ENCODE measurements around the gene TRIOBP. TPM values are rescaled to one million over a fixed set of nuclear protein-coding genes. Genes with fewer than 3 reads are reported as not detected.

The TRIOBP gene
- total RNA-seq, 1 experiment from 2014 or later, result 170 TPM

- no peak overlapping the region for H2AFZ ChIP-seq
- no peaks in the 10 kb centered on the region for H3K9me2 ChIP-seq (ENCODE audit: insufficient read depth)
- peaks cover 14% of the 10 kb centered on the region; the same call in 1 of the 2 replicates for H3F3A ChIP-seq (ENCODE audit: insufficient read depth, low read depth)
- no peaks in the 10 kb centered on the region for H3K36me3 ChIP-seq (ENCODE audit: low read depth)
- CTCF ChIA-PET, result no interaction called here
- BruUV-seq (replicated peaks), result no TSS peak
- POLR2A ChIA-PET (ENCODE audit: unreplicated experiment), result no interaction called here
- intact Hi-C loops (cut with micrococcal nuclease; ENCODE audit: unreplicated experiment), result loop anchor here (5.0 kb wide), 1 partner anchor 168 kb away; no protein-coding TSS in a partner anchor
- H4K20me1 ChIP-seq (ENCODE audit: insufficient read depth), result no peaks in the 10 kb centered on the region
- DNase-seq, result no peak
- no peaks in the 10 kb centered on the region for H3K9me3 ChIP-seq (ENCODE audit: insufficient read depth, low read depth)
- H3K4me1 ChIP-seq (replicated peaks; ENCODE audit: insufficient read depth), result peaks cover 27% of the 10 kb centered on the region
- no peaks in the 10 kb centered on the region for H3K27me3 ChIP-seq (ENCODE audit: insufficient read depth, low read depth)
- no peak overlapping the region for H3K4me3 ChIP-seq
- H3K4me2 ChIP-seq, result no peak overlapping the region
- no peaks in the 10 kb centered on the region for H3K79me2 ChIP-seq (ENCODE audit: low read depth)
- H3K27ac ChIP-seq, result no peak overlapping the region
- TF ChIP-seq CTCF (conservative IDR thresholded peaks at IDR 0.05) (no peak), EZH2 (IDR thresholded peaks at IDR 0.05; ENCODE audit: low read depth) (no peak)
Observed at GRCh38 chr22:37790234-37790633, 93.4 kb downstream of the TRIOBP start.

GRCh38 chr22:37792494-37792893, 95.6 kb downstream of the TRIOBP start:
- Histone ChIP-seq H3K36me3 (ENCODE audit: low read depth) (no peaks in the 10 kb centered on the region), H3K79me2 (ENCODE audit: low read depth) (no peaks in the 10 kb centered on the region), H2AFZ (no peak overlapping the region), H3K4me2 (no peak overlapping the region), H3K4me3 (no peak overlapping the region), H3K27ac (no peak overlapping the region), H3K4me1 (replicated peaks; ENCODE audit: insufficient read depth) (peaks cover 21% of the 10 kb centered on the region), H3K27me3 (ENCODE audit: insufficient read depth, low read depth) (no peaks in the 10 kb centered on the region), H4K20me1 (ENCODE audit: insufficient read depth) (no peaks in the 10 kb centered on the region), H3K9me2 (ENCODE audit: insufficient read depth) (no peaks in the 10 kb centered on the region), H3K9me3 (ENCODE audit: insufficient read depth, low read depth) (no peaks in the 10 kb centered on the region), H3F3A (ENCODE audit: insufficient read depth, low read depth) (peaks cover 18% of the 10 kb centered on the region; the same call in 1 of the 2 replicates)
- no TSS peak for BruUV-seq (replicated peaks)
- ChIA-PET POLR2A (ENCODE audit: unreplicated experiment) (interaction anchor here (0.6 kb wide), 1 partner anchor 40 kb away, joined by 5 read pairs; no protein-coding TSS in a partner anchor), CTCF (interaction anchor here (0.6 to 1.1 kb wide), 6 partner anchors 111 to 413 kb away, joined by 4 to 9 read pairs (median 6); no protein-coding TSS in a partner anchor)
- TF ChIP-seq CTCF (conservative IDR thresholded peaks at IDR 0.05) (no peak), EZH2 (IDR thresholded peaks at IDR 0.05; ENCODE audit: low read depth) (no peak)
- intact Hi-C loops (cut with micrococcal nuclease; ENCODE audit: unreplicated experiment), result loop anchor here (5.0 kb wide), 1 partner anchor 170 kb away; no protein-coding TSS in a partner anchor
- peak in 1 of 2 experiments; percentile 55 for DNase-seq

- no peaks in the 10 kb centered on the region for H4K20me1 ChIP-seq (ENCODE audit: insufficient read depth)
- peaks cover 18% of the 10 kb centered on the region; the same call in 1 of the 2 replicates for H3F3A ChIP-seq (ENCODE audit: insufficient read depth, low read depth)
- TF ChIP-seq CTCF (conservative IDR thresholded peaks at IDR 0.05) (no peak), EZH2 (IDR thresholded peaks at IDR 0.05; ENCODE audit: low read depth) (no peak)
- no peak overlapping the region for H3K27ac ChIP-seq
- no peak overlapping the region for H3K4me3 ChIP-seq
- peak overlapping the region; percentile 38 for H3K4me2 ChIP-seq
- DNase-seq, result no peak
- no peaks in the 10 kb centered on the region for H3K9me2 ChIP-seq (ENCODE audit: insufficient read depth)
- no TSS peak for BruUV-seq (replicated peaks)
- CTCF ChIA-PET, result interaction anchor here (0.7 kb wide), 1 partner anchor 76 kb away, joined by 3 read pairs; no protein-coding TSS in a partner anchor
- H3K4me1 ChIP-seq (replicated peaks; ENCODE audit: insufficient read depth), result peaks cover 21% of the 10 kb centered on the region
- no peaks in the 10 kb centered on the region for H3K27me3 ChIP-seq (ENCODE audit: insufficient read depth, low read depth)
- H3K79me2 ChIP-seq (ENCODE audit: low read depth), result no peaks in the 10 kb centered on the region
- POLR2A ChIA-PET (ENCODE audit: unreplicated experiment), result no interaction called here
- intact Hi-C loops (cut with micrococcal nuclease; ENCODE audit: unreplicated experiment), result loop anchor here (5.0 kb wide), 1 partner anchor 172 kb away; no protein-coding TSS in a partner anchor
- H3K9me3 ChIP-seq (ENCODE audit: insufficient read depth, low read depth), result no peaks in the 10 kb centered on the region
- H2AFZ ChIP-seq, result peak overlapping the region; percentile 68; the same call in 1 of the 2 replicates
- H3K36me3 ChIP-seq (ENCODE audit: low read depth), result no peaks in the 10 kb centered on the region
Observed at GRCh38 chr22:37794376-37794775, 97.5 kb downstream of the TRIOBP start.

All from PC-9 (cell line).